GM19438 (cell line): ENCODE measurements around the gene LHFPL2.
"Not testable (repeated sequence)": the region's sequence is repeated elsewhere in the genome, so short reads cannot be mapped to it uniquely, and the experiment has no call there.

ENCODE experiments used
- ATAC-seq: cut with Tn5 transposase; IDR thresholded peaks from one replicate; pipeline ENCODE4 v1.9.1; 2021; ENCODE audit warnings: low read depth; ENCODE audit not compliant: unreplicated experiment

Gene LHFPL2

GRCh38 chr5:78487846-78488245 lies 160.7 kb downstream of the LHFPL2 start:
- ATAC-seq = no peak

DNA sequence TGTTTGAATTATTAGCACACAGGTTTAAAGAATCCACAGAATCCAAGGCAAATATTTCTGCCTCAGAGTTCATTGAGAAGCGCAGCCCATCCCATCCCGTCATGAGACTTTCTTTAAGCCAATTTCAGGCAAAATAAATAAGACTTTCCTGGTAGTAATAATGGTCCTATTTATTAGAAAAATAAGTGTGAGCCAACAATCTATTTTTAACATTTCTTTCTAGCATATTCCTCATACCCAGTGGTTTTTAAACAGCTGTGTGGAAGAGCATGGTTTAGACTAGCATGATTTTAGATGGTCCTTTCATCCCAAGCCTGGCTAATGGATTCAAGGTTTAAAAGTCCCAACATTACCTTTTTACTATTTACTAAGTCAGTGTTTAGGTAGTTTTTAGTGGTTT lies 162.4 kb downstream of the LHFPL2 start:
- no peak for ATAC-seq

DNA sequence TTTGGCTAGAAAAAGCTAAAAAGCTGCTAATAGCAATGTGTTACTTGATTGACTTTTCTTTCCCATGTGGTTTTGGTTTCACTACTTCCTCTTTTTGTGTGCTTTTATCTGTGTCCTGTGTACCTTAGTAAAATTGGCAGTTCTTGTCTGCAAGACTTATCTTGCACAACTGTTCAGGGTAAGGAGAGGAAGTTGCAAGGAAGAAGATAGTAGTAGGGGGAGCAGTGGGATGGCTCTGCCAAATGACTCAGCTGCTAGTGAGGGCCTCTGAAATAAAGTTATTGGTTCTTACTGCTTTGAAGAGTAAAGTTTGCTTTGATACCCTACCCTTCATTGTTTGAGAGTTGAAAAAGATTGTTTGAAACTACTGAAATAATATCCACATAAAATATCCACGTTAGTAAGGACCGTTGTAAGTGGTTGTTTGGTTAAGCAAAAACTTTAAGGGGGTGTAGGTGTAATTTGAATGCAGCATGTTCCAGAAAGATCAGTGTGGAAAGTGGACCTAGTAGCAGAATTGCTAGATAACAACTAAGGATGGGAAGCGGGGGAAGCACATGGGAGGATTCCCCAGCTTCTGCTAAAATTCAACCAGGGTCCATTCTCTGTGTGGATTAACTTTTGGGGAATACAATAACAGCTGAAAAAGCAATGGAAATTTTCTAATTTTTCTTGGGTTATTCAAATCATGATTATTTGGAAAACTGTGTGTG lies 164.6 kb downstream of the LHFPL2 start:
- peak; percentile 77 for ATAC-seq

DNA sequence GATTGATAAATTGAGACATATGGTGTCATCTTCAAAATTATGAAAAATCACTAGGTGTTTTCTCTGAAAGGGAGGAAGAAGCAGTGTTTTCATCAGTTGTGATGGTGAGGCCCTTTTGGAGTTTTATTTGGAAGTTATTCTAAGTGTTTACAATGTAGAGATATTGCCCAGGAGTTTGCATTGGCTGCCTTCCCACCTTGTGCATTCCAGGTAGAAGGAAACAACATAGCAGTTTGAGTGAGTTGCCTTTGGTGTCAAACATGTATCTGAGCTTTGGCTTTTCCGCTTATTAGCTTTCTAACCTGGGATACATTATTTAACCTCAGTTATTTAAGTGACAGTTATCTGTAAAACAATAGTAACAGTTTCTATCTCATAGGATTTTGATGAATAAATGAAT lies 165.6 kb downstream of the LHFPL2 start:
- no peak for ATAC-seq

DNA sequence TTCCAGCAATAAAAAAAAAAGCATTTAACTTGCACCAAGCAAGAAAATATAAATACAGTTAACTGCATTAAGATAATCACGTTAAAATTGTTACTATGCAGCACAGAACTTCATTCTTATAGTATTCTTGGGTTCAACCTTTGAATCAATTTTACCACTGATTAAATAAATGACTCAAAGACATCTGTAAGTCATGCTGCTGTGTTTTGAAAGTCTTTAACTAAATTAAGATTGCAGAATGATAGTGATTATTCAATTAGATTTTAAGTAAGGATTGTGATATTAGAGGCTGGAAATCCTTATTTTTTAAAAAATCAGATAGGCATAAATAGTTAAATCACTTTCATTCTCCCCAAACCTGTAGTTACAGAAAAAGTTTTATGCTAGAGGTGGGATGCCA lies 171.8 kb downstream of the LHFPL2 start:
- no peak for ATAC-seq

- no peak for ATAC-seq
These were observed 173.2 kb downstream of the LHFPL2 start for GRCh38 chr5:78475370-78475769.

- no peak for ATAC-seq
These were observed 174.8 kb downstream of the LHFPL2 start for GRCh38 chr5:78473751-78474150.

GRCh38 chr5:78472469-78473106 lies 176.0 kb downstream of the LHFPL2 start:
- ATAC-seq = no peak

- no peak for ATAC-seq
These were observed 176.7 kb downstream of the LHFPL2 start for GRCh38 chr5:78471896-78472295.

DNA sequence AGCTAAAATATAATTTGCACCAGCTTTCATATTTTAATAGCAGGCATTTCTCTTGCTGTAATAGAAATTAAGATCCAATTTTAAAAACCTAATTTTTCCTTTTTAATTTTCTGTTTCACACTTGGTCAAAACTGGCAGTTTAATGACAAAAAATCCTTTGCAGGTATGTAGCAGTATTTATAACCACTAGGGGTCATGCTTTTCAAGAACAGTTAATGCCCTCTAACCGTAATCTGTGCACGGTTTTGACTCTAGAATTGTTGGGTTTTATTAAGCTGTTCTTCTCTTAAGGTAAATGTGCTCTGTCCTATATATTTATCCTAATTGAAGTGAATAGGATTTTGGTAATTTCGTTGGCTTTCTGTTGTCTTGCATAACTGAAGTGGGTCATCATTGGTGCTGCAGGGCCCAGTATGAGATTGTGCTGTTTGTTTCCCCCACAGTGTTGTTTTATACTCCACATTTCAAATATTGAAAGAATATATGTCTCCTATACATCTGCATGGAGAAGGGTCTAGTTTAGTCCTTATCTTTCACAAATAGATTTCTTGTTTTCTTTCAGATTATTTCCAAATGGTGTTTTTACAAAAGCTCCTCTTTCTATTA lies 180.7 kb downstream of the LHFPL2 start:
- no peak for ATAC-seq

GRCh38 chr5:78467140-78467539 lies 181.4 kb downstream of the LHFPL2 start:
- no peak for ATAC-seq

- ATAC-seq = no peak
These were observed 189.7 kb downstream of the LHFPL2 start for GRCh38 chr5:78458843-78459242.

GRCh38 chr5:78457507-78457906 lies 191.1 kb downstream of the LHFPL2 start:
- ATAC-seq = not testable (repeated sequence)

- no peak for ATAC-seq
These were observed 199.5 kb downstream of the LHFPL2 start for GRCh38 chr5:78449103-78449502.

GRCh38 chr5:78447775-78448424 lies 200.7 kb downstream of the LHFPL2 start:
- no peak for ATAC-seq
